DMS79 (cell line): ENCODE results near the gene PFKFB1.

Source experiments
- DNase-seq: peaks from one replicate; lab custom pipeline; 2025; lab: John Stamatoyannopoulos, UW

Gene PFKFB1

GRCh38 chrX:54922547-54922946 is 71.4 kb downstream of the PFKFB1 start:
- no peak for DNase-seq

GRCh38 chrX:54921427-54922021 is 72.5 kb downstream of the PFKFB1 start:
- DNase-seq = peak; percentile 41

DNA sequence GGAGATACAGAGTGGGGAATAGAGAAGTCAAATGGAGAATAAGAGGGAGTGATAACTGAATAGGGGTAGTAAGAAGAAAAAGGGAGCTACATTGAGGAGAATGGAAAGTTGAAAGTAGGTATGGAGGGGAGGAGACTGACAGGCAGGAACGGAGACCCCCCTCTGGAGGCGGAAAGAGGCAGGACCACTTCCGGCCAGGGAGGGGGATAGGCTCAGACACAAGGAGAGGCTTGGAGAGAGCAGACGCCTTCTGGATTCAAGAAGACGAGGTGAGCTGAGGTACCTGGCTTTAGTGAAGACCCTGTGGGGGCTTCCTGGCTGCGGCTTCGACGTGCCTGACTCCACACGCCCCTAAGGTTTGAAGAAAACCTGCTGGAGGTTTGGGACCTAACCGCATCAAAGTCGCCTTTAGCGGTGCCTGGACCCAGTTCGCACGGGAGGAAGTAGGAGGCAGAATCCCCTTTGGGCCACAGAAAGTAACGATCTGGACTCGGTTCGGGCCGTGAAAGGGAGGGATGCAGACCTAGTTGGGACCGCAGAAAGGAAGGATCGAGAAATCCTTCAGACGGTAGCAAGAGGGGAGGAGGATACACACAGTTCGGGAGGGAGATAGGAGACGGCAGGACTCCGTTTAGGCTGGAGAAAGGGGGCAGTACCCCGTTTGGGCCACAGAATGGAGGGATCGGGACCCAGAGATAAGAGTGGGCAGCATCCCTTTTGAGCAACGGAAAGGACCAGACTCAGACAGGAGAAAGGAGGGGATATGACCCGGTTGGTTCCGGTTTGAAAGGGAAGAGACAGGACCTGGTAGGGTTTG is 73.2 kb downstream of the PFKFB1 start, which contains the start of gene TRO:
Gene TRO, plus strand, starts transcription at position 215 of the 817 bp plus-strand sequence. CDS start 1,423 bp downstream, outside the sequence.
- DNase-seq = peak; percentile 0

- no peak for DNase-seq
Measured at GRCh38 chrX:54909941-54910340, 84.0 kb downstream of the PFKFB1 start.

DNA sequence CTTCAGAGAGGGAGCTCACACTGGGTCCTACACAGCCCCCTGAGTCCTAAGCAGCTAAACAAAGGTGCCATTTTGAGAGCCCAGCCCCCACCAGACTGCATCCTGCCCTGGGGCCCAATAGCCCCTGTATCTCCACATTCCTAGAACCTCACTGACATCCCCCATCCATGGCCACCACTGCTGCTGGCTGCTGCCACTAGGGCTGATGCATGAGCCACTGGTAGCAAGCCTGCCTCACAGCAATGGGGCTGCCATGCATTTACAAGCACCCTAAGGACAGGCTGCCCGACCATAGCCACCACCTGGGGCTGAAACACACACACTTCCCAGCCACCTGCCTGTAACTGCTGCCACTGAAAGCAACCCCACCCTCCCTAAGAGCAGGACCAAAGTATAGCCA is 99.8 kb downstream of the PFKFB1 start:
- no peak for DNase-seq

- no peak for DNase-seq
Measured at GRCh38 chrX:54891573-54891972, 102.4 kb downstream of the PFKFB1 start.

- no peak for DNase-seq
Measured at GRCh38 chrX:54885740-54886139, 108.2 kb downstream of the PFKFB1 start.
